Dedifferentiated amniotic fluid mesenchymal stem cell (primary cell): ENCODE results near the gene MAPK1.
"Not testable (repeated sequence)": the region's sequence is repeated elsewhere in the genome, so short reads cannot be mapped to it uniquely, and the experiment has no call there.

Experiments used
- DNase-seq: peaks from one replicate; pipeline ENCODE4 v3.0.0-alpha.2; 2016; ENCODE audit errors: extremely low spot score

Gene MAPK1

GRCh38 chr22:21818487-21819182 is 48.8 kb downstream of the MAPK1 start:
- no peak for DNase-seq

- not testable (repeated sequence) for DNase-seq
Observed at GRCh38 chr22:21817497-21817853, 50.0 kb downstream of the MAPK1 start.

- DNase-seq = peak; percentile 90
Observed at GRCh38 chr22:21816787-21817496, 50.5 kb downstream of the MAPK1 start.

GRCh38 chr22:21816472-21816786 is 51.0 kb downstream of the MAPK1 start:
- no peak for DNase-seq

GRCh38 chr22:21815958-21816357 is 51.5 kb downstream of the MAPK1 start:
- DNase-seq = no peak

GRCh38 chr22:21815357-21815756 is 52.1 kb downstream of the MAPK1 start:
- DNase-seq = no peak

GRCh38 chr22:21811982-21812381 is 55.5 kb downstream of the MAPK1 start:
- no peak for DNase-seq

- DNase-seq = peak; percentile 19
Observed at GRCh38 chr22:21807544-21808529, 59.6 kb downstream of the MAPK1 start.

GRCh38 chr22:21805325-21805724 is 62.1 kb downstream of the MAPK1 start:
- DNase-seq = not testable (repeated sequence)

- DNase-seq = no peak
Observed at GRCh38 chr22:21803811-21804249, 63.6 kb downstream of the MAPK1 start.

- no peak for DNase-seq
Observed at GRCh38 chr22:21802673-21803072, 64.8 kb downstream of the MAPK1 start.

- no peak for DNase-seq
Observed at GRCh38 chr22:21802056-21802455, 65.4 kb downstream of the MAPK1 start.

GRCh38 chr22:21801304-21801644 is 66.2 kb downstream of the MAPK1 start:
- not testable (repeated sequence) for DNase-seq

- DNase-seq = no peak
Observed at GRCh38 chr22:21800552-21801303, 66.7 kb downstream of the MAPK1 start.

GRCh38 chr22:21797444-21798221 is 69.8 kb downstream of the MAPK1 start:
- DNase-seq = peak; percentile 54

- DNase-seq = no peak
Observed at GRCh38 chr22:21796863-21797262, 70.6 kb downstream of the MAPK1 start.

- DNase-seq = no peak
Observed at GRCh38 chr22:21796231-21796630, 71.2 kb downstream of the MAPK1 start.

- DNase-seq = not testable (repeated sequence)
Observed at GRCh38 chr22:21793716-21794115, 73.7 kb downstream of the MAPK1 start.

- no peak for DNase-seq
Observed at GRCh38 chr22:21791635-21792625, 75.5 kb downstream of the MAPK1 start.
